ENCODE results near the gene PALS1.
"Not testable (repeated sequence)": the region's sequence is repeated elsewhere in the genome, so short reads cannot be mapped to it uniquely, and the experiment has no call there.

The PALS1 gene

GRCh38 chr14:67260965-67261364 is 19.7 kb downstream of the PALS1 start:
- DNase-seq: no peak

GRCh38 chr14:67263499-67264149 is 22.4 kb downstream of the PALS1 start:
- no peak for DNase-seq

DNA sequence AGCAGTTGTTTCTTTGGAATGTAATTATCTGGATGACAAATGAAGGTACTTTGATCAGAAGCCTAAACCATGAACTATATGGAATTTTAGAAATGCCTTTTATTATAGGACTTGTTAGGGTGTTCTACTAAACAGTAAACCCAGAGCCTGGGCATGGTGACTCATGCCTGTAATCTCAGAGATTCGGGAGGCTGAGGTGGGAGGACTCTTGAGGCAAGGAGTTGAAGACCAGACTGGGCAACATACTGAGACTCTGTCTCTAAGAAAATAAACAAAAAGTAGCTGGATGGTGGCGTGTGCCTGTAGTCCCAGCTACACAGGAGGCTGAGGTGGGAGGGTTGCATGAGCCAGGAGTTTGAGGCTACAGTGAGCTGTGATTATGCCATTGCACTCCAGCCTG is 23.9 kb downstream of the PALS1 start:
- DNase-seq: peak; percentile 5

- DNase-seq: no peak
Observed at GRCh38 chr14:67267576-67268328, 26.5 kb downstream of the PALS1 start.

GRCh38 chr14:67268426-67269150 is 27.4 kb downstream of the PALS1 start:
- peak; percentile 77 for DNase-seq

DNA sequence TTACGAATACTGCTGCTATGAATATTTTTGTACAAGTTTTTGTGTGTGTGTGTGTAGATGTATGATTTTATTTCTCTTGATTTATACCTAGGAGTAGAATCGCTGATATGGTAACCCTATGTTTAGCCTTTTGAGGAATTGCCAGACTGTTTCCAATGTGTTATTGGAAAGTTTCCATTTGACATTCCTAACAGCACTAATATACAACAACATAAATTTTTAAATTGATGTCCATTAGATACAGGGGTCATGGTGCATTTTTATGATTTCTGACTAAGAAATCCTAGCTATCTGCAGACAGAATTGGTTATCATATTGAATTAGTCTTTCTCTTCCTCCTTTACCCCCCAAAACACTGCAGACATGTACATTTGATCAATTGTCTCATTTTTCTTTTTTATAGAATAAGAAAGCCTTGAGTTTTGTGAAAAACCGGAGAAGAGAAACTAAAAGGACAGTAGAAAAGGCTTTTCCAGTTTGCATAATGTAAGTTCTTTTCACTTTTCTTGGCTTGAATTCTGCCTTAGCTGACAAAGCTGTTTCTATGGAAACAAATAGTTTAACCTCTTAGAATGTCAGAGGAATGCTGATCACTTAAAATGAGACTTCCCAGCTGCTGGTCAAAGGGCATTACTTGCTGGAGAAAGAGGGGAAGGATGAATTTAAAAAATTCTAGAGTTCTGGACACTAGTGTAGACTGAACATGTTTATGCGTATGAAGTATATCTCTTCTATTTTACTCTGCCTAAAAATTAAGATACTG is 28.2 kb downstream of the PALS1 start:
- DNase-seq: no peak

DNA sequence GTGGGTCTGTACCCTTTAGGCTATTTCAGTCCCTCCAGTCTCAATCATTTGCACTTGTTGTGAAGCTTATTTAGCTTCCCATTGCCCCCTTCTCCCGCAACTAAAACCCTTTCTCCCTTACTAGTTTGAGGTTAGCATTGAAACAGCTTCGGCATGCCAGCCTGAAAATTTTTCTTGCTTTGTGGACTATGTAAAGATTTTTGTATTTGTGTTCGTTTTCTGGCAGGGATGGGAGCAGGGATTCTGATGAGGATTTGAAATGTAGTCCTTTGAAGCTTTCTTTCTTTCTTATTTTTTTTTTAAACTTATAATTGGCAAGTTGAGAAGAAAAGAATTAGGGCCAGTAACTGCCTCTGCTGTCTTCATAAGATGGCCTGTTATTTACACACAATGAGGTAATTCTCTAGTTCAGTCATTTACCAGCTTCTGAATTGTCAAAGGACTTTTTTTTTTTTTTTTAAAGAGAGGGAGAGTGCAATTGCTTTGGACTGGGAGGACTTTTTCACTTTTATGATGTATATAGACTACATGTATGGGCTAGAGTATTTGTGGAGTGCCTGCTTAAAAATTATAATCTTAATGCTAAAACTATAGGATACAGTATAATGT is 29.0 kb downstream of the PALS1 start:
- no peak for DNase-seq

DNA sequence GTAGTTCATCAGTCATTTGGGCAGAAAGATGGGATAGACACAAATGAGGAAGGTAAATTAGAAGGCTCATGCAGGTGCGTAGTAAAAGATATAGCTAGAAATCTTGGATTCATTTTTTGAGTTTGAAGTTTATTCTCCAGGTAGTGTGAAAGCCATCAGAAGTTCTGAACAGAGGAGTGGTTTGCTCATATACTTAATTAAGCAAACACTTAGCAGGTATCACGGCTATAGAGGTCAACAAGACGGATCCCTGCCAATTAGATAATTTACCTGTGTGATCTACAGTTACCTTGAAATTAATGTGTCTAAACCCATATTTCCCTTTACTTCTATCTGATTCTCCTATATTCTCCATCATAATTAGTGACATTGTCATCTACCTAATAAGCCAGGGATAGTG is 29.7 kb downstream of the PALS1 start:
- DNase-seq: no peak

DNA sequence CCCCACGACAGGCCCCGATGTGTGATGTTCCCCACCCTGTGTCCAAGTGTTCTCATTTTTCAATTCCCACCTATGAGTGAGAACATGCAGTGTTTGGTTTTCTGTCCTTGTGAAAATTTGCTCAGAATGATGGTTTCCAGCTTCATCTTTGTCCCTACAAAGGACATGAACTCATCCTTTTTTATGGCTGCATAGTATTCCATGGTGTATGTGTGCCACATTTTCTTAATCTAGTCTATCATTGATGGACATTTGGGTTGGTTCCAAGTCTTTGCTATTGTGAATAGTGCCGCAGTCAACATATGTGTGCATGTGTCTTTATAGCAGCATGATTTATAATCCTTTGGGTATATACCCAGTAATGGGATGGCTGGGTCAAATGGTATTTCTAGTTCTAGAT is 32.0 kb downstream of the PALS1 start:
- DNase-seq: not testable (repeated sequence)

- DNase-seq: no peak
Observed at GRCh38 chr14:67276131-67276530, 34.9 kb downstream of the PALS1 start.

GRCh38 chr14:67280506-67280905 is 39.3 kb downstream of the PALS1 start:
- no peak for DNase-seq

DNA sequence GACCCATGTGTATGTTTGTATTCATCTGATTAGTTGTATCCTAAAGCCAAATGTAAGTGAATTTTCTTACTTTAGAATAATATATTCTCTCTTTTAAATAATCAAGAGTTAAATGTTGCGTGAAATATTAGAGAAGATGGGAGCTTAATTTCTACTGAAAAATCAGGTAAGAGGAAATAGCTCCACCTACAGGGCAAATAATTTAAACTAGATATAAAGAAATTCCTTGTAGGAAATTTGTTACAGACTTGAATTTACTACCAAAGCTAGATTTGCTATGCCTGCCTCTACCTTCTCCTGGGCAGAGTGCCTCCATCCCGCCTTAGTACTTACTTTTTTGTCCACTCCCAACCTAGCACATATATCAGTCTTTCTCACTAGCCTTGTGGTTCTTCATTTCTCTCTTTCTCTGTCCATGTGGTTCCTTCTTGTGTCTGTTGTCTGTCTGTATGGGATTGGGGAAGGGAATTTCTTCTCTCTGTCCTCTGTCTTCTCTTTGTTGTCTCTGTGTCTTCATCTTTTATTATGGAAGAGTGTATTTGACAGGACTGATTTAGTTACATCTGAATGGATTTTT is 44.7 kb downstream of the PALS1 start:
- DNase-seq: peak; percentile 66
